Kidney (tissue), 14 donors: ENCODE results near the gene TRRAP. TPM values are rescaled to one million over a fixed set of nuclear protein-coding genes. Genes with fewer than 3 reads are reported as not detected.

Experiments
- DNase-seq, 5 donors: peaks; one replicate each; pipeline ENCODE4 v3.0.0-alpha.2; 2013 to 2020
- FAIRE-seq: peaks from 2 replicates; lab custom pipeline; 2012; peaks lifted over from hg19 to GRCh38; lab: Jason Lieb, UNC
- H3K27ac ChIP-seq, 2 donors: one replicate each; pipeline ENCODE4 v1.7.0; 2013; ENCODE audit warnings: low read depth in 2 of 2, low read length in 2 of 2, inconsistent platforms in 1 of 2
- H3K27me3 ChIP-seq: one replicate; pipeline ENCODE4 v1.7.1; 2013; ENCODE audit warnings: low read length, inconsistent platforms; ENCODE audit not compliant: control insufficient read depth, insufficient read depth
- H3K36me3 ChIP-seq, 3 donors: one replicate each; pipeline versions ENCODE4 v1.7.0 to v1.7.1; 2013; ENCODE audit warnings: low read length in 3 of 3, control low read depth in 1 of 3, inconsistent platforms in 1 of 3; ENCODE audit not compliant: insufficient read depth in 3 of 3, control insufficient read depth in 2 of 3
- H3K4me1 ChIP-seq, 3 donors: one replicate each; pipeline versions ENCODE4 v1.7.0 to v1.7.1; 2013; ENCODE audit warnings: low read length in 3 of 3, inconsistent platforms in 1 of 3, low read depth in 1 of 3; ENCODE audit not compliant: control insufficient read depth in 2 of 3, insufficient read depth in 2 of 3
- H3K4me3 ChIP-seq, 3 donors: one replicate each; pipeline versions ENCODE4 v1.7.0 to v1.8.1; 2013; ENCODE audit warnings: low read length in 3 of 3, control low read depth in 1 of 3, inconsistent platforms in 1 of 3
- H3K9ac ChIP-seq, 3 donors: one replicate each; pipeline versions ENCODE4 v1.7.0 to v1.7.1; 2013; ENCODE audit warnings: low read length in 3 of 3, control low read depth in 1 of 3, inconsistent platforms in 1 of 3
- H3K9me3 ChIP-seq, 3 donors: one replicate each; pipeline versions ENCODE4 v1.7.0 to v1.7.1; 2013; ENCODE audit warnings: low read length in 3 of 3, control low read depth in 1 of 3, inconsistent platforms in 1 of 3; ENCODE audit not compliant: control insufficient read depth in 2 of 3, insufficient read depth in 1 of 3
- intact Hi-C: fragments of 100-400 bp; cut with DNase I; formaldehyde crosslinking; loops from one replicate; pipeline ENCODE4 v1.11.1; 2022
- polyA plus RNA-seq: library from polyadenylated mRNA; stranded (reverse); fragments of 350-450 nt; fragmentation: Illumina TruSeq; extraction: RNeasy Lipid Tissue Mini Kit (QIAGEN cat#74804); gene quantifications from one replicate; pipeline ENCODE4 v1.2.3, GENCODE V29; 2014; ENCODE audit warnings: low read depth, low replicate concordance; ENCODE audit not compliant: insufficient read depth
- total RNA-seq: library from RNA; stranded (reverse); fragmentation: NEBNext Ultra II Directional; extraction: Animal tissue kit (Norgen Biotek cat#: 25700); gene quantifications from one replicate; pipeline ENCODE4 v1.2.1, GENCODE V29; 2021
- TF ChIP-seq, protein P1 (sequence below): IDR thresholded peaks from 3 replicates; pipeline ENCODE4 v1.5.1; 2012; ENCODE audit warnings: mild to moderate bottlenecking, moderate library complexity, borderline replicate concordance; ENCODE audit not compliant: insufficient read depth; ENCODE audit errors: extremely low read depth
- donor health status: control.
- donor health status: control.
- donor health status: control.
- donor health status: control.
- donor health status: control.
- donor health status: DM: yes; HTN: yes; CAD: no.
- donor health status: Normal renal cell carcinoma (clear cell type).

The TRRAP gene
- total and polyA plus RNA-seq, 2 donors from 2014 or later: 7.0 to 47.7 TPM

- Histone ChIP-seq H3K4me3 (no peak overlapping the region), H3K36me3 (peaks cover 8 to 45% (median 42%) of the 10 kb centered on the region in 3 donors), H3K27ac (no peak overlapping the region), H3K27me3 (no peaks in the 10 kb centered on the region), H3K9ac (no peak overlapping the region), H3K9me3 (no peaks in the 10 kb centered on the region), H3K4me1 (peaks cover 0 to 4% (median 0%) of the 10 kb centered on the region in 3 donors)
- DNase-seq: no peak
- FAIRE-seq: no peak
- intact Hi-C loops: no loop called here
- TF ChIP-seq, protein P1, sequence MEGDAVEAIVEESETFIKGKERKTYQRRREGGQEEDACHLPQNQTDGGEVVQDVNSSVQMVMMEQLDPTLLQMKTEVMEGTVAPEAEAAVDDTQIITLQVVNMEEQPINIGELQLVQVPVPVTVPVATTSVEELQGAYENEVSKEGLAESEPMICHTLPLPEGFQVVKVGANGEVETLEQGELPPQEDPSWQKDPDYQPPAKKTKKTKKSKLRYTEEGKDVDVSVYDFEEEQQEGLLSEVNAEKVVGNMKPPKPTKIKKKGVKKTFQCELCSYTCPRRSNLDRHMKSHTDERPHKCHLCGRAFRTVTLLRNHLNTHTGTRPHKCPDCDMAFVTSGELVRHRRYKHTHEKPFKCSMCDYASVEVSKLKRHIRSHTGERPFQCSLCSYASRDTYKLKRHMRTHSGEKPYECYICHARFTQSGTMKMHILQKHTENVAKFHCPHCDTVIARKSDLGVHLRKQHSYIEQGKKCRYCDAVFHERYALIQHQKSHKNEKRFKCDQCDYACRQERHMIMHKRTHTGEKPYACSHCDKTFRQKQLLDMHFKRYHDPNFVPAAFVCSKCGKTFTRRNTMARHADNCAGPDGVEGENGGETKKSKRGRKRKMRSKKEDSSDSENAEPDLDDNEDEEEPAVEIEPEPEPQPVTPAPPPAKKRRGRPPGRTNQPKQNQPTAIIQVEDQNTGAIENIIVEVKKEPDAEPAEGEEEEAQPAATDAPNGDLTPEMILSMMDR: no peak
Observed at GRCh38 chr7:99005776-99006175, 127.4 kb downstream of the TRRAP start.

DNA sequence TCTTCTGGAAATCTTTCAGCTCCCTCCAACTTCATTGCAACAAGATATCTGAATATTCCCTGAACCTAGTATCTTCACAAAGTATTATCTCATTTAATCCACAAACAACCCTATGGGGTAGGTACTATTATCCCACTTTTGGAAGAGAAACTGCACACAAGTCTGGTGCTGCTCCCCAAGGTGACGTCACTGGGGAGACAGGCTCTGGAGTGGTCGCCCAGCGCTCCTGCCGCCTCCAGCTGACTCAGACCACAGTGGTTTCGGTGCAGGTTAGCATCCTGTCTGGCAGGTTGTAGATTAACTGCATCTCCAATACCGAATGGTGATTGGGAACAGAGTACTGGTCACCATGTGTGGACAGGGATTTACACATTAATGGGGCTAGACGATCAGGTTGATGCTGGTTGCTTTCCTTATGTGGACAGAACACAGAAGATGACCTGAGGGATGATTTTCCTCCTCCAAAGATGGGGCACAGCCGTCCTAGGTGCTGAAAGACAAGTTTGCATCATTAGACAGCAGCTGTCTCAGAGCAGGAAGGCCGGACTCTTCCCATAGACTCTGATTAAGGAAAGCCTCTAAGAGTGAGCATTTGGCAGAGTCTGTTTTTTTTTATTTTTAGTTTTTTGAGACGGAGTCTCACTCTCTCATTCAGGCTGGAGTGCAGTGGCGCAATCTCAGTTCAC, 128.6 kb downstream of the TRRAP start:
- intact Hi-C loops: no loop called here
- H3K4me3 ChIP-seq: no peak overlapping the region
- TF ChIP-seq, protein P1: no peak
- H3K9me3 ChIP-seq: no peaks in the 10 kb centered on the region
- H3K9ac ChIP-seq: no peak overlapping the region
- no peaks in the 10 kb centered on the region for H3K4me1 ChIP-seq
- H3K27me3 ChIP-seq: no peaks in the 10 kb centered on the region
- H3K36me3 ChIP-seq: peaks cover 10 to 55% (median 53%) of the 10 kb centered on the region in 3 donors
- H3K27ac ChIP-seq: no peak overlapping the region
- FAIRE-seq: no peak
- no peak for DNase-seq

- intact Hi-C loops: no loop called here
- Histone ChIP-seq H3K27me3 (no peaks in the 10 kb centered on the region), H3K4me1 (no peaks in the 10 kb centered on the region), H3K9me3 (no peaks in the 10 kb centered on the region), H3K9ac (no peak overlapping the region), H3K36me3 (peaks cover 10 to 64% (median 63%) of the 10 kb centered on the region in 3 donors), H3K27ac (no peak overlapping the region), H3K4me3 (no peak overlapping the region)
- no peak for FAIRE-seq
- DNase-seq: no peak
- TF ChIP-seq, protein P1: no peak
Observed at GRCh38 chr7:99008181-99008631, 129.9 kb downstream of the TRRAP start.
